Common myeloid progenitor, CD34-positive (primary cell): Measurements from ENCODE around the gene C1QL2.

Experiments used
- CTCF ChIA-PET: fragments of 350-600 bp; sonication (Branson Sonifier 250); formaldehyde crosslinking; loops from one replicate; lab custom pipeline; 2021; ENCODE audit warnings: antibody characterized with exemption; lab: Charles Lee
- POLR2A ChIA-PET: fragments of 350-600 bp; sonication (Branson Sonifier 250); formaldehyde crosslinking; loops from one replicate; lab custom pipeline; 2021; ENCODE audit warnings: antibody characterized with exemption; lab: Charles Lee
- DNase-seq, 3 donors: peaks; one replicate each; pipeline versions ENCODE4 v3.0.0 to v3.0.0-alpha.2; 2013
- H3K27ac ChIP-seq, 2 experiments: 1 replicate in 1 of 2; 2 replicates in 1 of 2; pipeline ENCODE4 v1.7.0; 2013; ENCODE audit warnings: inconsistent platforms in 2 of 2, low read length in 2 of 2, mild to moderate bottlenecking in 2 of 2, low read depth in 1 of 2, moderate library complexity in 1 of 2; ENCODE audit not compliant: severe bottlenecking in 2 of 2, insufficient read depth in 1 of 2, poor library complexity in 1 of 2
- H3K27me3 ChIP-seq, 5 experiments: replicated peaks in 2 of 5; 1 replicate in 3 of 5; 2 replicates in 2 of 5; pipeline versions ENCODE4 v1.6.1 to v1.7.0; 2013; ENCODE audit warnings: low read length in 4 of 5, mild to moderate bottlenecking in 2 of 5, moderate library complexity in 2 of 5, inconsistent platforms in 1 of 5; ENCODE audit not compliant: insufficient read depth in 5 of 5, control insufficient read depth in 4 of 5
- H3K36me3 ChIP-seq, 4 experiments: 1 replicate in 2 of 4; 2 replicates in 2 of 4; pipeline versions ENCODE4 v1.6.1 to v1.7.0; 2013; ENCODE audit warnings: low read length in 3 of 4, control low read depth in 1 of 4, mild to moderate bottlenecking in 1 of 4; ENCODE audit not compliant: control insufficient read depth in 4 of 4, insufficient read depth in 4 of 4
- H3K4me1 ChIP-seq, 4 experiments: 1 replicate in 3 of 4; 2 replicates in 1 of 4; pipeline versions ENCODE4 v1.6.1 to v1.7.1; 2013; ENCODE audit warnings: low read length in 3 of 4, mild to moderate bottlenecking in 3 of 4, control low read depth in 1 of 4, inconsistent platforms in 1 of 4, moderate library complexity in 1 of 4; ENCODE audit not compliant: control insufficient read depth in 4 of 4, insufficient read depth in 4 of 4; ENCODE audit errors: control extremely low read depth in 1 of 4
- H3K4me3 ChIP-seq, 7 experiments: 1 replicate in 4 of 7; 2 replicates in 3 of 7; pipeline versions ENCODE4 v1.5.1 to v1.7.0; 2013; ENCODE audit warnings: mild to moderate bottlenecking in 7 of 7, low read length in 6 of 7, moderate library complexity in 6 of 7, inconsistent platforms in 2 of 7, low read depth in 2 of 7, control low read depth in 1 of 7; ENCODE audit not compliant: insufficient read depth in 4 of 7, control insufficient read depth in 1 of 7; ENCODE audit errors: extremely low read depth in 1 of 7
- H3K9me3 ChIP-seq, 5 experiments: 1 replicate in 4 of 5; 2 replicates in 1 of 5; pipeline versions ENCODE4 v1.6.1 to v1.7.1; 2013; ENCODE audit warnings: low read length in 4 of 5, mild to moderate bottlenecking in 2 of 5, inconsistent platforms in 1 of 5, low read depth in 1 of 5, moderate library complexity in 1 of 5; ENCODE audit not compliant: control insufficient read depth in 4 of 5, insufficient read depth in 2 of 5; ENCODE audit errors: control extremely low read depth in 1 of 5
- WGBS: methylation state at CpG from one replicate; pipeline ENCODE4 v1.1.5; 2013; ENCODE audit not compliant: insufficient coverage; 5-methylcytosine and 5-hydroxymethylcytosine counted together

Gene C1QL2

GRCh38 chr2:119173556-119174060 lies 15.1 kb upstream of the C1QL2 start:
- peaks cover 0 to 14% (median 0%) of the 10 kb centered on the region in 5 experiments for H3K27me3 ChIP-seq
- H3K4me3 ChIP-seq = no peak overlapping the region
- H3K9me3 ChIP-seq = no peaks in the 10 kb centered on the region
- ChIA-PET POLR2A (no interaction called here), CTCF (interaction anchor here (3.2 to 5.0 kb wide), 2 partner anchors 15 to 291 kb away, joined by 13 to 43 read pairs; no protein-coding TSS in a partner anchor)
- no peak overlapping the region for H3K27ac ChIP-seq
- H3K4me1 ChIP-seq = no peaks in the 10 kb centered on the region
- DNase-seq = no peak
- WGBS = 97% methylated on average over 9 of the region's 14 CpGs
- H3K36me3 ChIP-seq = no peaks in the 10 kb centered on the region

GRCh38 chr2:119170504-119170903 lies 12.0 kb upstream of the C1QL2 start:
- Histone ChIP-seq H3K9me3 (no peaks in the 10 kb centered on the region), H3K36me3 (no peaks in the 10 kb centered on the region), H3K4me1 (no peaks in the 10 kb centered on the region), H3K27ac (no peak overlapping the region), H3K4me3 (no peak overlapping the region), H3K27me3 (peaks cover 0 to 35% (median 2%) of the 10 kb centered on the region in 5 experiments)
- WGBS = 75% methylated on average over 15 of the region's 16 CpGs
- ChIA-PET CTCF (no interaction called here), POLR2A (no interaction called here)
- DNase-seq = no peak

- Histone ChIP-seq H3K27me3 (peaks cover 0 to 41% (median 2%) of the 10 kb centered on the region in 5 experiments), H3K4me3 (no peak overlapping the region), H3K27ac (no peak overlapping the region), H3K36me3 (no peaks in the 10 kb centered on the region), H3K4me1 (no peaks in the 10 kb centered on the region), H3K9me3 (no peaks in the 10 kb centered on the region)
- WGBS = 82% methylated on average over 10 of the region's 10 CpGs
- no peak for DNase-seq
- POLR2A ChIA-PET = no interaction called here
- CTCF ChIA-PET = interaction anchor here (1.2 kb wide), 1 partner anchor 288 kb away, joined by 3 read pairs; no protein-coding TSS in a partner anchor
These were observed 11.2 kb upstream of the C1QL2 start for GRCh38 chr2:119169717-119170116.

GRCh38 chr2:119160361-119160990 lies 1.9 kb upstream of the C1QL2 start:
- CTCF ChIA-PET = no interaction called here
- Histone ChIP-seq H3K4me1 (peaks cover 0 to 10% (median 1%) of the 10 kb centered on the region in 4 experiments), H3K27me3 (peaks cover 7 to 83% (median 30%) of the 10 kb centered on the region in 5 experiments), H3K4me3 (no peak overlapping the region), H3K27ac (no peak overlapping the region), H3K9me3 (no peaks in the 10 kb centered on the region), H3K36me3 (no peaks in the 10 kb centered on the region)
- WGBS = 83% methylated on average over 6 of the region's 9 CpGs
- DNase-seq = no peak
- POLR2A ChIA-PET = no interaction called here

- Histone ChIP-seq H3K27ac (no peak overlapping the region), H3K36me3 (no peaks in the 10 kb centered on the region), H3K27me3 (peaks cover 11 to 99% (median 51%) of the 10 kb centered on the region in 5 experiments), H3K9me3 (no peaks in the 10 kb centered on the region), H3K4me3 (peak overlapping the region in 3 of 7 experiments; percentile 23 to 32 (median 28)), H3K4me1 (peaks cover 0 to 10% (median 1%) of the 10 kb centered on the region in 4 experiments)
- ChIA-PET CTCF (no interaction called here), POLR2A (no interaction called here)
- no peak for DNase-seq
- 2% methylated on average over 70 of the region's 78 CpGs for WGBS
These were observed 570 bp downstream of the C1QL2 start for GRCh38 chr2:119157850-119158511.

GRCh38 chr2:119156891-119157773 lies 1.4 kb downstream of the C1QL2 start:
- peaks cover 11 to 99% (median 55%) of the 10 kb centered on the region in 5 experiments for H3K27me3 ChIP-seq
- ChIA-PET POLR2A (no interaction called here), CTCF (no interaction called here)
- no peak overlapping the region for H3K4me3 ChIP-seq
- H3K27ac ChIP-seq = no peak overlapping the region
- WGBS = 6% methylated on average over 47 of the region's 58 CpGs
- no peaks in the 10 kb centered on the region for H3K36me3 ChIP-seq
- H3K9me3 ChIP-seq = no peaks in the 10 kb centered on the region
- no peak for DNase-seq
- peaks cover 0 to 10% (median 1%) of the 10 kb centered on the region in 4 experiments for H3K4me1 ChIP-seq
